Bronchial epithelial cell (primary cell): ENCODE data around the gene HSDL1. TPM values are rescaled to one million over a fixed set of nuclear protein-coding genes. Genes with fewer than 3 reads are reported as not detected.

Experiments used
- DNase-seq: peaks from one replicate; pipeline ENCODE4 v3.0.0-alpha.2; 2010; ENCODE audit warnings: low read depth
- FAIRE-seq: peaks from 2 replicates; lab custom pipeline; 2011; peaks lifted over from hg19 to GRCh38; lab: Jason Lieb, UNC
- H3K27me3 ChIP-seq: 2 replicates; pipeline ENCODE4 v1.5.1; 2011; ENCODE audit warnings: low read length; ENCODE audit not compliant: control insufficient read depth, insufficient read depth
- H3K36me3 ChIP-seq: 2 replicates; pipeline ENCODE4 v1.5.1; 2011; ENCODE audit warnings: low read length; ENCODE audit not compliant: control insufficient read depth, insufficient read depth
- H3K4me3 ChIP-seq: 2 replicates; pipeline ENCODE4 v1.5.1; 2011; ENCODE audit warnings: mild to moderate bottlenecking, low read depth, low read length, control low read depth
- total RNA-seq: library from RNA; depleted of rRNA; stranded (reverse); fragments of >200 nt; gene quantifications from 2 replicates; pipeline ENCODE4 v1.2.1, GENCODE V29; 2014
- TF ChIP-seq, protein P1 (sequence below): IDR thresholded peaks from 2 replicates; pipeline ENCODE4 v1.5.1; 2011; ENCODE audit warnings: mild to moderate bottlenecking, moderate library complexity, low read length, control low read depth, inconsistent platforms; ENCODE audit not compliant: insufficient read depth, severe bottlenecking

The HSDL1 gene
- total RNA-seq, 1 donor from 2014 or later: 36.3 TPM

GRCh38 chr16:84178146-84178765 lies 33.3 kb upstream of the HSDL1 start:
- no peak for FAIRE-seq
- H3K27me3 ChIP-seq: no peaks in the 10 kb centered on the region
- no peak for DNase-seq
- TF ChIP-seq, protein P1, sequence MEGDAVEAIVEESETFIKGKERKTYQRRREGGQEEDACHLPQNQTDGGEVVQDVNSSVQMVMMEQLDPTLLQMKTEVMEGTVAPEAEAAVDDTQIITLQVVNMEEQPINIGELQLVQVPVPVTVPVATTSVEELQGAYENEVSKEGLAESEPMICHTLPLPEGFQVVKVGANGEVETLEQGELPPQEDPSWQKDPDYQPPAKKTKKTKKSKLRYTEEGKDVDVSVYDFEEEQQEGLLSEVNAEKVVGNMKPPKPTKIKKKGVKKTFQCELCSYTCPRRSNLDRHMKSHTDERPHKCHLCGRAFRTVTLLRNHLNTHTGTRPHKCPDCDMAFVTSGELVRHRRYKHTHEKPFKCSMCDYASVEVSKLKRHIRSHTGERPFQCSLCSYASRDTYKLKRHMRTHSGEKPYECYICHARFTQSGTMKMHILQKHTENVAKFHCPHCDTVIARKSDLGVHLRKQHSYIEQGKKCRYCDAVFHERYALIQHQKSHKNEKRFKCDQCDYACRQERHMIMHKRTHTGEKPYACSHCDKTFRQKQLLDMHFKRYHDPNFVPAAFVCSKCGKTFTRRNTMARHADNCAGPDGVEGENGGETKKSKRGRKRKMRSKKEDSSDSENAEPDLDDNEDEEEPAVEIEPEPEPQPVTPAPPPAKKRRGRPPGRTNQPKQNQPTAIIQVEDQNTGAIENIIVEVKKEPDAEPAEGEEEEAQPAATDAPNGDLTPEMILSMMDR: no peak
- H3K4me3 ChIP-seq: no peak overlapping the region
- peaks cover 13% of the 10 kb centered on the region for H3K36me3 ChIP-seq

GRCh38 chr16:84177741-84178073 lies 32.7 kb upstream of the HSDL1 start:
- TF ChIP-seq, protein P1: no peak
- DNase-seq (peak; percentile 79), FAIRE-seq (no peak)
- H3K27me3 ChIP-seq: no peaks in the 10 kb centered on the region
- no peak overlapping the region for H3K4me3 ChIP-seq
- peaks cover 12% of the 10 kb centered on the region for H3K36me3 ChIP-seq

DNA sequence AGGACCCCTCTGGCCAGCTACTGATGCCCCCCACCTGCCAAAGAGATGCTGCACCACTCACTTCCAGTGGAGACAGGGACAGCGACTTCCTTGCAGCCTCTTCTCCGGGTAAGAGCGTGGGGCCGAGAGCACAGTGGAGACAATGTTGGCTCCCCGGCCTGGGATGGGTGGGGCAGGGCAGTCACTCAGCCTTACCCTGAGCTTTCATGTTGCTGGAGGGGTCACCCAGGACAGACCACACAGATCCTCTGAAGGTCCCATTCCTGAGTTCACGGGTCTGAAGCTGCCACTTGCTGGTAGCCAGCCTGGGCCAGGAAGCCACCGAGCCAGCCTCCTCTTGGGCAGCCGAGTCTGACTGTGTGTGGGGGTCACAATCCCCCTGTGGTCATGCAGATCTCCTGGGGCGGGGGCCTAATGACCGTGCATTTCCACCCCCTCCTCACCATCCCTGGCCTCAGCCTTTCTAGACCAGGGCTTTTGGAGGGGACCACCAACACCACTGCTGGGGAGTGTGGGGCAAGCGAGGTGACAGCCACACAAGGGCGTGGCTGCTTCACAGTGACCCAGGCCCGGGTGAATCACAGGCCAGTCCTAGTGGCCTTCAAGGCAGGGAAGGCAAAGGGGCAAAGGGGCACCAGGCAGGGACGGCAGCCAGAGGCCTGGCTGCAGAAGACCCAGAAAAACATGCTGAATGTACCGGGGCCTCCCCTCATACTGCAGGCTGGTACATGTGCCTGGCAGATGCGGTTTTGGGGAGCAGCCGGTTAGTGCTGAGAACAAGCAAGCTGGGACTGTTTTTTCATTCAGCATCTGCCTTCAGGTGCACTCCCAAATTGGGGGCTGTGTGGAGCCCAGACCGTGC lies 31.4 kb upstream of the HSDL1 start:
- H3K4me3 ChIP-seq: no peak overlapping the region
- FAIRE-seq (no peak), DNase-seq (no peak)

GRCh38 chr16:84175350-84176081 lies 30.5 kb upstream of the HSDL1 start:
- Histone ChIP-seq H3K36me3 (peaks cover 6% of the 10 kb centered on the region), H3K27me3 (no peaks in the 10 kb centered on the region), H3K4me3 (no peak overlapping the region)
- TF ChIP-seq, protein P1: peak; percentile 73
- FAIRE-seq (peak; percentile 55), DNase-seq (peak; percentile 40)

More for the DNA sequence above, 31.4 kb upstream of the HSDL1 start:
- TF ChIP-seq, protein P1: no peak
- Histone ChIP-seq H3K36me3 (peaks cover 8% of the 10 kb centered on the region), H3K27me3 (no peaks in the 10 kb centered on the region)

DNA sequence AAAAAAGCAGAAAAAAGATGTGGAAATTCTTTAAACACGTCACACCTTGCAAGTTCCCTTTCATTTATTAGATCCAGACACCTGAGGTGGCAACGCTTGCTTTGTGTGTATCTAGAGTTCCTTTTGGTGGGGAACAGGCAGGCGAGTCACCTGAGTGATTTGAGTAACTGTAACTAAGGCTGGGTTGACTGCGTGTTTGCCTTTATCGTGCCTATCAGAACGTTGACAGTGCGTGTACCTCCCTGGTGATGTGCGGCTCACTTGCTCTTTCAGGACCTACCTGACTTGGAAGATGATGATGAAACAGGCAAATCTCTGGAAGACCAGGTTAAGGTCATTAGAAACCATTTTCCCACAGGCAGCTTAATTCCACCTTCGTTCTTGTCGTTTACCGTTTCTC lies 29.4 kb upstream of the HSDL1 start:
- no peak for FAIRE-seq
- no peak for DNase-seq
- no peaks in the 10 kb centered on the region for H3K27me3 ChIP-seq
- no peak overlapping the region for H3K4me3 ChIP-seq
- TF ChIP-seq, protein P1: no peak
- peaks cover 2% of the 10 kb centered on the region for H3K36me3 ChIP-seq
